Measurements from ENCODE around the gene HOMEZ. TPM values are rescaled to one million over a fixed set of nuclear protein-coding genes. Genes with fewer than 3 reads are reported as not detected.

Gene HOMEZ
- total RNA-seq, 1 experiment from 2014 or later = 6.2 TPM

- H3K9me3 Mint-ChIP-seq = no peaks in the 10 kb centered on the region
These were observed 15.5 kb upstream of the HOMEZ start for GRCh38 chr14:23301288-23301968.

More at GRCh38 chr14:23301288-23301968, 15.5 kb upstream of the HOMEZ start:
- 0 out of 2 replicates have a peak overlapping the region, but pooled peaks have one; percentile 41 for H3K14ac ChIP-seq (ENCODE audit: insufficient read depth, low read length)
- H3K23me2 ChIP-seq (ENCODE audit: insufficient read length, low read depth, low read length, poor library complexity, severe bottlenecking) = peaks cover 19% of the 10 kb centered on the region
- no peaks in the 10 kb centered on the region for H3K4me1 ChIP-seq (ENCODE audit: insufficient read depth, low read length)
- H4K91ac ChIP-seq (ENCODE audit: insufficient read length, low read depth, low read length) = no peak overlapping the region
- H3K79me2 ChIP-seq (ENCODE audit: insufficient read depth, low read length) = no peaks in the 10 kb centered on the region
- H3K27me3 Mint-ChIP-seq (ENCODE audit: low read depth) = peaks cover 63% of the 10 kb centered on the region
- H2BK20ac ChIP-seq (ENCODE audit: low read depth, low read length, poor library complexity, severe bottlenecking) = no peak overlapping the region
- H2AK5ac ChIP-seq (ENCODE audit: insufficient read length, low read length) = no peak overlapping the region
- H3K56ac ChIP-seq (ENCODE audit: insufficient read length, low read depth, low read length) = no peak overlapping the region
- H3K9me3 ChIP-seq (ENCODE audit: control insufficient read depth, low read depth, low read length) = no peaks in the 10 kb centered on the region
- H2BK12ac ChIP-seq (ENCODE audit: insufficient read length, low read depth, low read length) = no peak overlapping the region
- no peak overlapping the region for H3T11ph ChIP-seq (ENCODE audit: low read length)
- peak overlapping the region; percentile 88 for H3K4me2 ChIP-seq (ENCODE audit: insufficient read depth, insufficient read length, low read length)
- peak; percentile 97 for DNase-seq
- peaks cover 16 to 24% of the 10 kb centered on the region in 2 experiments for H3K4me1 Mint-ChIP-seq
- H4K20me1 ChIP-seq (ENCODE audit: control insufficient read depth, insufficient read depth, insufficient read length) = no peaks in the 10 kb centered on the region
- peak overlapping the region; percentile 86 to 97 (median 96); a peak in 5 of 7 replicates for H3K27ac Mint-ChIP-seq
- no peak overlapping the region for H2AFZ ChIP-seq (ENCODE audit: low read length)
- H3K27me3 ChIP-seq (ENCODE audit: insufficient read depth, low read length) = peaks cover 13% of the 10 kb centered on the region
- H2BK120ac ChIP-seq (ENCODE audit: low read depth, low read length, poor library complexity, severe bottlenecking) = no peak overlapping the region
- no peak overlapping the region for H4K5ac ChIP-seq (ENCODE audit: insufficient read length, low read depth, low read length)
- H3K4me3 Mint-ChIP-seq = peak overlapping the region; percentile 84 to 89
- no peak overlapping the region for H2BK5ac ChIP-seq (ENCODE audit: insufficient read length, low read length)
- H2BK15ac ChIP-seq (ENCODE audit: low read depth, low read length) = no peak overlapping the region
- H3K9ac ChIP-seq (ENCODE audit: extremely low read depth, insufficient read length, low read length) = peak overlapping the region; percentile 33
- no peak overlapping the region for H4K8ac ChIP-seq (replicated peaks; ENCODE audit: insufficient read length, low read depth, low read length)
- H3K27ac ChIP-seq (ENCODE audit: insufficient read length, low read depth, low read length) = no peak overlapping the region
- no peak overlapping the region for H3K18ac ChIP-seq (ENCODE audit: insufficient read length, low read depth, low read length)
- H3K79me1 ChIP-seq (ENCODE audit: insufficient read depth, low read depth, low read length, poor library complexity, severe bottlenecking) = no peaks in the 10 kb centered on the region
- H3K36me3 Mint-ChIP-seq (ENCODE audit: insufficient read depth in 1 of 3, low read depth in 3 of 3) = peaks cover 0 to 10% (median 0%) of the 10 kb centered on the region in 3 experiments; a peak in 1 of 7 replicates
- no CpG with 5 or more reads among the region's 87 CpGs for WGBS (ENCODE audit: extremely low coverage, insufficient read length, low lambda C conversion rate)
- no peak overlapping the region for H3K23ac ChIP-seq (ENCODE audit: insufficient read length, low read depth, low read length)
- peak; percentile 80 for TF ChIP-seq CTCF (conservative IDR thresholded peaks at IDR 0.05)
- H3K4ac ChIP-seq (ENCODE audit: low read depth, low read length) = no peak overlapping the region
